ENCODE results near the gene DCAF17. TPM values are rescaled to one million over a fixed set of nuclear protein-coding genes. Genes with fewer than 3 reads are reported as not detected.
"Not testable (repeated sequence)": the region's sequence is repeated elsewhere in the genome, so short reads cannot be mapped to it uniquely, and the experiment has no call there.

DCAF17 gene
- total RNA-seq, 2 donors from 2014 or later, result 15.5 to 19.1 TPM

DNA sequence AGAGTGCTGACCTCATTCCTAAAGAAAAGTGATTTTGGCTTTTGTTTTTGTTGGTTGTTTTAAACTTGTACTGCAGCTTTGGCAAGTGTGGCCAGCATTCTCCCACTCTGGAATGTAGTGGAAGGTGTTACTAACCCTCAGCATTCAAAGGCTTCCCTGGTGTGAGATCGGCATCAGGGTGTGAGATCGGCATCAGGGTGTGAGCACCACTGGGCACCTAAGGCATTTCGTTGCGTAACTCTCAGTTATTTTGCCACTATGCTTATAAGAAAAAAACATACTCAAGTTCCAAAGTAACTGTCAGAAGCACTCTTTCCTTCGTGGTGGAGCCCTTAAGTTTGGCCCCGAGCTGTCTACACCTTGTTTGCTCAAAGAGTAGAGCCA is 90.0 kb downstream of the DCAF17 start:
- Histone ChIP-seq H3K9me3 (no peaks in the 10 kb centered on the region), H3K4me1 (replicated peaks) (no peaks in the 10 kb centered on the region), H3K27ac (peak overlapping the region; percentile 91 to 93), H3K4me3 (peak overlapping the region; percentile 59 to 78), H3K27me3 (replicated peaks; ENCODE audit: insufficient read depth) (no peaks in the 10 kb centered on the region), H3K36me3 (no peaks in the 10 kb centered on the region)
- 7% methylated on average over 5 of the region's 6 CpGs for WGBS
- intact Hi-C loops (cut with DNase I), result no loop called here
- peak; percentile 44 for DNase-seq (ENCODE audit: low spot score)
- TF ChIP-seq, protein P1, sequence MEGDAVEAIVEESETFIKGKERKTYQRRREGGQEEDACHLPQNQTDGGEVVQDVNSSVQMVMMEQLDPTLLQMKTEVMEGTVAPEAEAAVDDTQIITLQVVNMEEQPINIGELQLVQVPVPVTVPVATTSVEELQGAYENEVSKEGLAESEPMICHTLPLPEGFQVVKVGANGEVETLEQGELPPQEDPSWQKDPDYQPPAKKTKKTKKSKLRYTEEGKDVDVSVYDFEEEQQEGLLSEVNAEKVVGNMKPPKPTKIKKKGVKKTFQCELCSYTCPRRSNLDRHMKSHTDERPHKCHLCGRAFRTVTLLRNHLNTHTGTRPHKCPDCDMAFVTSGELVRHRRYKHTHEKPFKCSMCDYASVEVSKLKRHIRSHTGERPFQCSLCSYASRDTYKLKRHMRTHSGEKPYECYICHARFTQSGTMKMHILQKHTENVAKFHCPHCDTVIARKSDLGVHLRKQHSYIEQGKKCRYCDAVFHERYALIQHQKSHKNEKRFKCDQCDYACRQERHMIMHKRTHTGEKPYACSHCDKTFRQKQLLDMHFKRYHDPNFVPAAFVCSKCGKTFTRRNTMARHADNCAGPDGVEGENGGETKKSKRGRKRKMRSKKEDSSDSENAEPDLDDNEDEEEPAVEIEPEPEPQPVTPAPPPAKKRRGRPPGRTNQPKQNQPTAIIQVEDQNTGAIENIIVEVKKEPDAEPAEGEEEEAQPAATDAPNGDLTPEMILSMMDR (IDR thresholded peaks at IDR 0.05), result no peak
- no peak for TF ChIP-seq POLR2AphosphoS5 (IDR thresholded peaks at IDR 0.05)

DNA sequence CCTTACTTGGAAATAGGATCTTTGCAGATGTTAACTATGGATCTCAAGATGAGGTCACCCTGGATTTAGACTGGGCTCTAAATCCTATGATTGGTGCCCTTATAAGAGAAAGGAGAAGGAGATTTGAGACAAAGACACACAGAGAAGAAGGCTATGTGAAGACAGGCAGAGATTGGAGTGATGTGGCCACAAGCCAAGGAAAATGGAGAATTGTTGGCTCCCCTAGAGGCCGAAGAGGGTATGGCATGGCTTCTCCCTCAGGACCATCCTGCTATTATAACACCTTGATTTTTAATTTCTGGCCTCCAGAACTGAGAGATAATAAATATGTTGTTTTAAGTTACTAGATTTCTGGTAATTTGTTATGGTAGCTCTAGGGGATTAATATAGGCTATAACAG is 95.9 kb downstream of the DCAF17 start:
- Histone ChIP-seq H3K27ac (no peak overlapping the region), H3K4me1 (replicated peaks) (no peaks in the 10 kb centered on the region), H3K9me3 (no peaks in the 10 kb centered on the region), H3K4me3 (no peak overlapping the region), H3K36me3 (no peaks in the 10 kb centered on the region), H3K27me3 (replicated peaks; ENCODE audit: insufficient read depth) (no peaks in the 10 kb centered on the region)
- 97% methylated on average over 1 of the region's 1 CpG for WGBS
- no peak for DNase-seq (ENCODE audit: low spot score)
- intact Hi-C loops (cut with DNase I), result no loop called here
- TF ChIP-seq POLR2AphosphoS5 (IDR thresholded peaks at IDR 0.05) (no peak), POLR2A (IDR thresholded peaks at IDR 0.05) (no peak)
- TF ChIP-seq, protein P1 (IDR thresholded peaks at IDR 0.05), result peak in 1 of 4 experiments; percentile 39

DNA sequence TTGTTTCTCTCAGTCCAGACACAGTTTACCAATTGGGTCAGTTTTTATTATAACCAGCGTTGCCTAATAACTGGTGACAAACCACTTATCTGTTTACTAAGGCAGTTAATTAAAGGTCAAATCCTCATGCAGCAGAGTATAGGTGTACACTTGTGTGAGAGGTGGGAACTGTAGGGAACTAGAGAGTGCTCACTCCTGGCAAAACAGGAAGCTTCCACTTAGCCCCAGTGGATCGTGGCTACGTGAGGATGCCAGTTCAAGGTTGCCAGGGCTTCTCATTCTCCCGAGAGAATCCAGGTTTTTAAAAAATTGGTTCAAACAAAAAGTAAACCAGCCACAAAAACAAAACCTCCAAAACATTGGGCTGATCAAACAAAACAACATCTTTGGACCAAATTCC is 96.4 kb downstream of the DCAF17 start:
- 72% methylated on average over 4 of the region's 4 CpGs for WGBS
- H3K27me3 ChIP-seq (replicated peaks; ENCODE audit: insufficient read depth), result no peaks in the 10 kb centered on the region
- no peaks in the 10 kb centered on the region for H3K36me3 ChIP-seq
- H3K9me3 ChIP-seq, result no peaks in the 10 kb centered on the region
- H3K4me3 ChIP-seq, result no peak overlapping the region
- no peak for DNase-seq (ENCODE audit: low spot score)
- intact Hi-C loops (cut with DNase I), result no loop called here
- no peak overlapping the region for H3K27ac ChIP-seq
- TF ChIP-seq, protein P1 (IDR thresholded peaks at IDR 0.05), result no peak
- TF ChIP-seq POLR2AphosphoS5 (IDR thresholded peaks at IDR 0.05), result no peak
- no peak for TF ChIP-seq POLR2A (IDR thresholded peaks at IDR 0.05)
- no peaks in the 10 kb centered on the region for H3K4me1 ChIP-seq (replicated peaks)

DNA sequence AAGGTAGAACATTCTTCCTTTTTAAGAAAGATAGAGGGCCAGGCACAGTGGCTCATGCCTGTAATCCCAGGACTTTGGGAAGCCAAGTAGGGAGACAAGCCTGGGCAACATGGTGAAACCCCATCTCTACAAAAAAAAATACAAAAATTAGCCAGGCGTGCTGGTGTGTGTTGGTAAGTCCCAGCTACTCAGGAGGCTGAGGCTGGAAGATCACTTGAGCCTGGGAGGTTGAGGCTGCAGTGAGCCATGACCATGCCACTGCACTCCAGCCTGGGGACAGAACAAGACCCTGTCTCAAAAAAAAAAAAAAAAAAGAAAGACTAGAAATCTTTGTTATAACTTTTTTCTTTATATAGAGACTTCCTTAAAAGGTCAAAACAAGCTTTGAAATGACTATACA is 96.8 kb downstream of the DCAF17 start:
- H3K27ac ChIP-seq; intact Hi-C loops (cut with DNase I); H3K9me3 ChIP-seq; DNase-seq (ENCODE audit: low spot score); H3K27me3 ChIP-seq (replicated peaks; ENCODE audit: insufficient read depth); H3K36me3 ChIP-seq; H3K4me1 ChIP-seq (replicated peaks); H3K4me3 ChIP-seq: not testable (repeated sequence)
- 75% methylated on average over 1 of the region's 1 CpG for WGBS

DNA sequence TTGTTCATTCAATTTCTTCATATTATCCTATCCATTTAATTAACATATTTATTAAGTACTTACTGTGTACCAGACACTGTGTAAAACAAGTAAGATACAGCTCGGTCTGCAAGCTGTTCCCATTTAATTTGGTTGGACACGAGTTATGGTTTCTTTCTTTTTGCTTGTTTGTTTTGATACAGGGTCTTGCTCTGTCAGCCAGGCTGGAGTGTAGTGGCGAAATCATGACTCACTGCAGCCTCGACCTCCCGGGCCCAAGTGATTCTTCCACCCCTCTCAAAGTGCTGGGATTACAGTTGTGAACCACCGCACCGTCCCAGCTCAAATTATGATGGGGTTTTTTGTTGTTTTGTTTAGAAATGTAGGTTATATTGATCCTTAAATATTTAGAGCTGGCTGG is 97.3 kb downstream of the DCAF17 start:
- H3K4me1 ChIP-seq (replicated peaks), result no peaks in the 10 kb centered on the region
- H3K27me3 ChIP-seq (replicated peaks; ENCODE audit: insufficient read depth), result no peaks in the 10 kb centered on the region
- DNase-seq (ENCODE audit: low spot score), result no peak
- TF ChIP-seq, protein P1 (IDR thresholded peaks at IDR 0.05), result no peak
- peak; percentile 15 for TF ChIP-seq POLR2AphosphoS5 (IDR thresholded peaks at IDR 0.05)
- no peaks in the 10 kb centered on the region for H3K9me3 ChIP-seq
- 36% methylated on average over 7 of the region's 7 CpGs for WGBS
- H3K36me3 ChIP-seq, result no peaks in the 10 kb centered on the region
- intact Hi-C loops (cut with DNase I), result no loop called here
- H3K4me3 ChIP-seq, result no peak overlapping the region
- no peak overlapping the region for H3K27ac ChIP-seq

All from prostate gland (tissue), 2 donors.